GM23338 (cell line): Measurements from ENCODE around the gene KMT2C. TPM values are rescaled to one million over a fixed set of nuclear protein-coding genes. Genes with fewer than 3 reads are reported as not detected.

Experiments used
- ATAC-seq: fragments of 200-7000 bp; cut with Tn5 transposase; 3 replicates; pipeline ENCODE4 v1.9.1; 2020
- DNase-seq: peaks from one replicate; pipeline ENCODE4 v3.0.0-alpha.2; 2015; ENCODE audit warnings: low spot score
- H2AFZ ChIP-seq: fragments of 200-600 bp; sonication (generic); 2 replicates; pipeline ENCODE4 v1.8.0; 2016; ENCODE audit warnings: antibody characterized with exemption, mild to moderate bottlenecking, moderate library complexity
- H3F3A ChIP-seq: fragments of 200-600 bp; sonication (generic); replicated peaks from 2 replicates; pipeline ENCODE4 v1.8.0; 2017; ENCODE audit warnings: antibody characterized with exemption, mixed run types, low read depth
- H3K27ac ChIP-seq: fragments of 200-600 bp; sonication (generic); 2 replicates; pipeline ENCODE4 v1.6.1; 2016; ENCODE audit warnings: low read depth
- H3K27me3 ChIP-seq: fragments of 200-600 bp; sonication (generic); 2 replicates; pipeline ENCODE4 v1.8.0; 2016; ENCODE audit warnings: mild to moderate bottlenecking, mixed run types, moderate library complexity; ENCODE audit not compliant: insufficient read depth
- H3K36me3 ChIP-seq: fragments of 200-600 bp; sonication (generic); 2 replicates; pipeline ENCODE4 v1.8.0; 2016; ENCODE audit warnings: mild to moderate bottlenecking; ENCODE audit not compliant: insufficient read depth
- H3K4me1 ChIP-seq: fragments of 200-600 bp; sonication (generic); 2 replicates; pipeline ENCODE4 v1.8.0; 2016; ENCODE audit warnings: mild to moderate bottlenecking, moderate library complexity; ENCODE audit not compliant: insufficient read depth
- H3K4me2 ChIP-seq: fragments of 200-600 bp; sonication (generic); 2 replicates; pipeline ENCODE4 v1.7.1; 2017; ENCODE audit warnings: mixed run types
- H3K4me3 ChIP-seq: fragments of 200-600 bp; sonication (generic); 2 replicates; pipeline ENCODE4 v1.6.1; 2016; ENCODE audit warnings: mixed run types
- H3K79me2 ChIP-seq: fragments of 200-600 bp; sonication (generic); replicated peaks from 2 replicates; pipeline ENCODE4 v1.8.0; 2017; ENCODE audit warnings: mild to moderate bottlenecking; ENCODE audit not compliant: insufficient read depth
- H3K9me2 ChIP-seq: fragments of 200-600 bp; sonication (generic); 2 replicates; pipeline ENCODE4 v1.8.0; 2017; ENCODE audit not compliant: insufficient read depth
- H4K20me1 ChIP-seq: fragments of 200-600 bp; sonication (generic); replicated peaks from 2 replicates; pipeline ENCODE4 v1.8.0; 2017; ENCODE audit warnings: mild to moderate bottlenecking; ENCODE audit not compliant: insufficient read depth
- H3K27ac Mint-ChIP-seq: 2 replicates; pipeline ENCODE4 v1.8.0; 2020; ENCODE audit warnings: inconsistent platforms, mild to moderate bottlenecking, moderate library complexity, mixed read lengths
- H3K27me3 Mint-ChIP-seq: 3 replicates; pipeline ENCODE4 v1.8.0; 2022; ENCODE audit warnings: low read depth, mild to moderate bottlenecking, moderate library complexity, mixed read lengths, inconsistent platforms; ENCODE audit not compliant: insufficient read depth, poor library complexity
- H3K36me3 Mint-ChIP-seq: 3 replicates; pipeline ENCODE4 v1.8.0; 2021; ENCODE audit warnings: low read depth, mild to moderate bottlenecking, inconsistent platforms, moderate library complexity, mixed read lengths
- H3K4me1 Mint-ChIP-seq: 3 replicates; pipeline ENCODE4 v1.8.0; 2020; ENCODE audit warnings: mild to moderate bottlenecking, inconsistent platforms, mixed read lengths
- H3K4me3 Mint-ChIP-seq: 3 replicates; pipeline ENCODE4 v1.8.0; 2021; ENCODE audit warnings: moderate library complexity, mild to moderate bottlenecking, inconsistent platforms, mixed read lengths
- H3K9me3 Mint-ChIP-seq: 3 replicates; pipeline ENCODE4 v1.8.0; 2020; ENCODE audit warnings: moderate library complexity, mild to moderate bottlenecking, inconsistent platforms, mixed read lengths
- CREB1 ChIP-seq: fragments of 250-450 bp; sonication (Bioruptor Pico); IDR thresholded peaks from 2 replicates; pipeline ENCODE4 v1.5.0; 2020; ENCODE audit warnings: low read depth, mild to moderate bottlenecking, moderate library complexity
- CTCF ChIP-seq, 2 experiments: fragments of 200-600 bp in 1 of 2; sonication (generic) in 1 of 2; conservative IDR thresholded peaks; 2 replicates each; pipeline versions ENCODE4 v1.5.1 to v1.6.1; 2016 to 2017; ENCODE audit warnings: antibody characterized with exemption in 2 of 2, low read depth in 2 of 2, mild to moderate bottlenecking in 2 of 2, moderate library complexity in 1 of 2
- ETS1 ChIP-seq: IDR thresholded peaks from 2 replicates; pipeline ENCODE4 v1.6.1; 2016; ENCODE audit warnings: antibody characterized with exemption
- EZH2 ChIP-seq: fragments of 200-600 bp; sonication (generic); IDR thresholded peaks from one replicate; pipeline ENCODE4 v1.8.0; 2017; ENCODE audit warnings: antibody characterized with exemption, mild to moderate bottlenecking, low read depth; ENCODE audit not compliant: unreplicated experiment
- EZH2phosphoT487 ChIP-seq: fragments of 200-600 bp; sonication (generic); IDR thresholded peaks from one replicate; pipeline ENCODE4 v1.8.1; 2018; ENCODE audit warnings: antibody characterized with exemption; ENCODE audit not compliant: unreplicated experiment
- JUNB ChIP-seq: IDR thresholded peaks from one replicate; pipeline ENCODE4 v1.6.1; 2016; ENCODE audit warnings: antibody characterized with exemption; ENCODE audit not compliant: unreplicated experiment
- NANOG ChIP-seq: IDR thresholded peaks from 2 replicates; pipeline ENCODE4 v1.6.1; 2016; ENCODE audit warnings: antibody characterized with exemption, borderline replicate concordance
- POLR2AphosphoS5 ChIP-seq: IDR thresholded peaks from 2 replicates; pipeline ENCODE4 v1.6.1; 2016; ENCODE audit warnings: antibody characterized with exemption, low read depth
- REST ChIP-seq: IDR thresholded peaks from one replicate; pipeline ENCODE4 v1.6.1; 2018; ENCODE audit warnings: antibody characterized with exemption; ENCODE audit not compliant: unreplicated experiment
- STAT1 ChIP-seq: IDR thresholded peaks from one replicate; pipeline ENCODE4 v1.6.1; 2016; ENCODE audit warnings: antibody characterized with exemption; ENCODE audit not compliant: unreplicated experiment
- ZNF114 ChIP-seq: fragments of 250-450 bp; sonication (Bioruptor Pico); IDR thresholded peaks from 2 replicates; pipeline ENCODE4 v1.5.0; 2020; ENCODE audit warnings: mild to moderate bottlenecking, moderate library complexity
- ZNF331 ChIP-seq: fragments of 250-450 bp; sonication (Bioruptor Pico); IDR thresholded peaks from 2 replicates; pipeline ENCODE4 v1.5.0; 2020; ENCODE audit warnings: low read depth, mild to moderate bottlenecking, moderate library complexity
- ZNF462 ChIP-seq: fragments of 250-450 bp; sonication (Bioruptor Pico); IDR thresholded peaks from 2 replicates; pipeline ENCODE4 v1.5.0; 2020; ENCODE audit warnings: mild to moderate bottlenecking, moderate library complexity
- polyA plus RNA-seq: library from polyadenylated mRNA; unstranded; fragments of >200 nt; fragmentation: Nextera tagmentation; extraction: Ambion mirVana; gene quantifications from 2 replicates; pipeline ENCODE4 v1.2.1, GENCODE V29; 2016
- total RNA-seq: library from RNA; depleted of rRNA; stranded (reverse); fragments of >200 nt; shearing (Covaris generic); gene quantifications from 2 replicates; pipeline ENCODE4 v1.2.3, GENCODE V29; 2014

Gene KMT2C
- total and polyA plus RNA-seq, 2 experiments from 2014 or later = 11.4 to 39.0 TPM

- no peaks in the 10 kb centered on the region for H3K9me3 Mint-ChIP-seq
- Histone ChIP-seq H3K9me2 (no peaks in the 10 kb centered on the region), H3F3A (no peaks in the 10 kb centered on the region), H3K4me2 (no peak overlapping the region), H3K79me2 (no peaks in the 10 kb centered on the region), H4K20me1 (no peaks in the 10 kb centered on the region), H3K27ac (no peak overlapping the region), H3K27me3 (peaks cover 7% of the 10 kb centered on the region), H3K36me3 (no peaks in the 10 kb centered on the region), H3K4me1 (peaks cover 6% of the 10 kb centered on the region), H3K4me3 (no peak overlapping the region), H2AFZ (no peak overlapping the region)
- no peak for TF ChIP-seq ZNF462 (CRISPR knock-in tag)
- no peak for TF ChIP-seq ETS1
- no peak for TF ChIP-seq POLR2AphosphoS5
- TF ChIP-seq EZH2phosphoT487 = no peak
- no peak for TF ChIP-seq NANOG
- no peak for TF ChIP-seq ZNF331
- no peak for TF ChIP-seq CTCF (conservative IDR thresholded peaks at IDR 0.05; ENCODE audit: low read depth in 2 of 2)
- no peak for TF ChIP-seq EZH2
- no peak for TF ChIP-seq JUNB
- TF ChIP-seq REST = no peak
- TF ChIP-seq STAT1 = no peak
- TF ChIP-seq CREB1 (CRISPR knock-in tag) = no peak
- no peak for TF ChIP-seq ZNF114 (CRISPR knock-in tag)
- DNase-seq = no peak
- no peak for ATAC-seq
- peaks cover 7% of the 10 kb centered on the region for H3K4me1 Mint-ChIP-seq
- H3K27ac Mint-ChIP-seq = no peak overlapping the region
- no peaks in the 10 kb centered on the region for H3K36me3 Mint-ChIP-seq
- peaks cover 7% of the 10 kb centered on the region for H3K27me3 Mint-ChIP-seq
- no peak overlapping the region for H3K4me3 Mint-ChIP-seq
Measured at GRCh38 chr7:152442330-152442835, 6.6 kb upstream of the KMT2C start.
